Cardiac muscle cell (in vitro differentiated cells and primary cell): ENCODE data around the gene CD74. TPM values are rescaled to one million over a fixed set of nuclear protein-coding genes. Genes with fewer than 3 reads are reported as not detected.

Experiments used
- DNase-seq, 2 donors: peaks; one replicate each; pipeline versions ENCODE4 v3.0.0 to v3.0.0-alpha.2; 2010 to 2017; ENCODE audit warnings: low read depth in 1 of 2, low spot score in 1 of 2
- H3K27ac ChIP-seq: fragments of 200-600 bp; sonication (generic); 2 replicates; pipeline ENCODE4 v1.5.1; 2016
- H3K27me3 ChIP-seq: fragments of 200-600 bp; sonication (generic); 2 replicates; pipeline ENCODE4 v1.6.0; 2016; ENCODE audit warnings: control low read depth
- H3K36me3 ChIP-seq: fragments of 200-600 bp; sonication (generic); 2 replicates; pipeline ENCODE4 v1.5.1; 2016; ENCODE audit warnings: control low read depth
- H3K4me1 ChIP-seq: fragments of 200-600 bp; sonication (generic); 2 replicates; pipeline ENCODE4 v1.8.1; 2017; ENCODE audit warnings: low read depth, mild to moderate bottlenecking, mixed run types
- H3K4me3 ChIP-seq: fragments of 200-600 bp; sonication (generic); 2 replicates; pipeline ENCODE4 v1.5.1; 2016; ENCODE audit warnings: mild to moderate bottlenecking
- H3K9me3 ChIP-seq: fragments of 200-600 bp; sonication (generic); 2 replicates; pipeline ENCODE4 v1.5.1; 2017; ENCODE audit warnings: low read depth, mild to moderate bottlenecking, control low read depth
- polyA plus RNA-seq: library from polyadenylated mRNA; unstranded; fragments of >200 nt; fragmentation: Nextera tagmentation; extraction: Ambion mirVana; gene quantifications from 2 replicates; pipeline ENCODE4 v1.2.1, GENCODE V29; 2016
- total RNA-seq: library from RNA; depleted of rRNA; stranded (reverse); fragments of >200 nt; gene quantifications from 2 replicates; pipeline ENCODE4 v1.2.3, GENCODE V29; 2016
- TF ChIP-seq, protein P1 (sequence below): IDR thresholded peaks from 2 replicates; pipeline ENCODE4 v1.5.1; 2012; ENCODE audit warnings: low read depth, mild to moderate bottlenecking, low read length

Gene CD74
- total and polyA plus RNA-seq, 2 experiments from 2014 or later, result 11.7 to 16.3 TPM

DNA sequence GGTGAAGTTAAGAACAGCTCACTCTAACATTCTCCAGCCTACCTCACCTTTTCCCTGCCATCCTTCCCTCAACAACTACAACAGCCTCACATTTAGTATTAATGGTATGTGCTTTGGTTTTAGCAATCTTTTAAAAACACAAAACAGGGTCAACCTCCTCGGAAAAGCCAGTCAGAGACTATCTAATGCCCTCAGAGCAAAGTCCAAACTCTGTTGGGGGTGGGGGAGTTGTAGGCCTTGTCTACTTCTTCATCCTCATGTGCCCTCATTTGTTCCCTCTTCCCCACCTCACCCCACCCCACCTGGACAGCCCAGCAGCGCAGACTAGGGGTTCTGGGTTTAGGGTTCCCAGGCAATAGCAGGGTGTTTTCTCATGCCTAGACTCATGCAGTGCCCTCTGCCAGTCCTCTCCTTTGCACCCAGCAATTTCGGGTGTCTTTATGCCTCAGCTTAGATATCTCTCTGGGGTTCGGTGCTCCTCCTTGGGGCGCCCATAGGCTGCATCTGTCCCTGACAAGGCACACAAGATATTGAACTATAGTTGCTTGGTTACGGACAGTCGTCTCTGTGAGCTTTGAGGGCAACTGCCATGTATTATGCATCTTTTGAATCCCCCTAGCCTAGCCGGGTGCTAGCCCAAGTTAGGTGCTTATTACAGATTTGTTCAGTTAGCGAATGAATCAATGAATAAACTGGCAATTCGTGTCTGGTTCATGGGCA is 56.0 kb downstream of the CD74 start:
- TF ChIP-seq, protein P1, sequence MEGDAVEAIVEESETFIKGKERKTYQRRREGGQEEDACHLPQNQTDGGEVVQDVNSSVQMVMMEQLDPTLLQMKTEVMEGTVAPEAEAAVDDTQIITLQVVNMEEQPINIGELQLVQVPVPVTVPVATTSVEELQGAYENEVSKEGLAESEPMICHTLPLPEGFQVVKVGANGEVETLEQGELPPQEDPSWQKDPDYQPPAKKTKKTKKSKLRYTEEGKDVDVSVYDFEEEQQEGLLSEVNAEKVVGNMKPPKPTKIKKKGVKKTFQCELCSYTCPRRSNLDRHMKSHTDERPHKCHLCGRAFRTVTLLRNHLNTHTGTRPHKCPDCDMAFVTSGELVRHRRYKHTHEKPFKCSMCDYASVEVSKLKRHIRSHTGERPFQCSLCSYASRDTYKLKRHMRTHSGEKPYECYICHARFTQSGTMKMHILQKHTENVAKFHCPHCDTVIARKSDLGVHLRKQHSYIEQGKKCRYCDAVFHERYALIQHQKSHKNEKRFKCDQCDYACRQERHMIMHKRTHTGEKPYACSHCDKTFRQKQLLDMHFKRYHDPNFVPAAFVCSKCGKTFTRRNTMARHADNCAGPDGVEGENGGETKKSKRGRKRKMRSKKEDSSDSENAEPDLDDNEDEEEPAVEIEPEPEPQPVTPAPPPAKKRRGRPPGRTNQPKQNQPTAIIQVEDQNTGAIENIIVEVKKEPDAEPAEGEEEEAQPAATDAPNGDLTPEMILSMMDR, result no peak
- no peaks in the 10 kb centered on the region for H3K4me1 ChIP-seq
- H3K36me3 ChIP-seq, result no peaks in the 10 kb centered on the region
- no peak overlapping the region for H3K27ac ChIP-seq
- H3K27me3 ChIP-seq, result no peaks in the 10 kb centered on the region
- no peaks in the 10 kb centered on the region for H3K9me3 ChIP-seq
- no peak for DNase-seq
- peak overlapping the region; percentile 68 for H3K4me3 ChIP-seq

DNA sequence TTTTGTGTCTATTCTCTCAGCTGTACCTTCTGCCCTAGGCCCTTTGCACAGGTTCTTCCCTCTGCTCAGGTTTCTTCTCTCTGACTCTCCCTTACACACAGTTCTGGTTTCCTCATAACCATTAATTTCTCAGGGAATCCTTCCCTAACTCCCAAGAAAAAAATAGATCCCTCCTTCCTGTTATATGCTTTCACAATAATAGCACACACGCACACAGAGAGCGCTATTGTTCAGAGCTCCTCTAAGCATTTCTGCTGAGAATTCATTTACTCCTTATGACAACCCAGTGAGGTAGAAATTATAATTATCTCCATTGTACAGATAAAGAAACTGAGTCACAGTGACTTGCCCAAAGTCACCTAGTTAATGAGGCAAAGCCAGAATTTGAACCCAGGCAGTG is 56.9 kb downstream of the CD74 start:
- Histone ChIP-seq H3K36me3 (no peaks in the 10 kb centered on the region), H3K4me1 (no peaks in the 10 kb centered on the region), H3K27ac (no peak overlapping the region), H3K4me3 (no peak overlapping the region), H3K27me3 (no peaks in the 10 kb centered on the region), H3K9me3 (no peaks in the 10 kb centered on the region)
- TF ChIP-seq, protein P1, result no peak
- DNase-seq, result no peak

DNA sequence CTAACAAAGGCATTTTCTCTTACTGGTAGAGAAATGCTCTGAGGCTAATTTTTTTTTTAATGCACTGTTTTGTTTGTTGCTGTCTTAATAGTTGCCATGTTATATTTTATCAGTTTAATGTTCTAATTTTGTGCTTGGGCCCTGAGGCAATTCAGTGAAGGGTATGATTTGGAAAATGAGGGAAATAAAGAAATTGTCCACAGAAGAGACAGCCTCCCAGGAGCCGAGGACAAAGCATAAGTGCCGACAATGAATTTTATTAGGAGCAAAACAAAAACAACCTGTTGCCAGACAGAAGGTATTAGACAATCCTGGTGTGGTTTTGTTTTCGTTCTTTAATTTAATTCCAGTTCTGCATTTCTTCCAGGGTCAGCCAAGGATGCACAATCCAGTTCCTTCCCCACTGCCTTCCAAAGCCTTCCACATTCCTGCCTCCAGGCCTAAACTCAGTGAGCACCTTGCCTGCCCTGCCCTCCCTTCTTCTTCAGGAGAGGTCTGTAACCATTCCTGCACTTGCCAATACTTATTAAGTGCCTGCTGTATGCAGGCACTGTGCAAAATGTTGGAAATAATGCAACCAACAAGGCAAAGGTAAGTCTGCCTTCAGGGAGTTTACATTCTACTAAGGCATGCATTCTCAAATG is 59.6 kb downstream of the CD74 start:
- H3K27me3 ChIP-seq, result no peaks in the 10 kb centered on the region
- TF ChIP-seq, protein P1, result no peak
- H3K36me3 ChIP-seq, result no peaks in the 10 kb centered on the region
- no peaks in the 10 kb centered on the region for H3K9me3 ChIP-seq
- no peak for DNase-seq
- no peaks in the 10 kb centered on the region for H3K4me1 ChIP-seq
- no peak overlapping the region for H3K4me3 ChIP-seq
- H3K27ac ChIP-seq, result no peak overlapping the region

DNA sequence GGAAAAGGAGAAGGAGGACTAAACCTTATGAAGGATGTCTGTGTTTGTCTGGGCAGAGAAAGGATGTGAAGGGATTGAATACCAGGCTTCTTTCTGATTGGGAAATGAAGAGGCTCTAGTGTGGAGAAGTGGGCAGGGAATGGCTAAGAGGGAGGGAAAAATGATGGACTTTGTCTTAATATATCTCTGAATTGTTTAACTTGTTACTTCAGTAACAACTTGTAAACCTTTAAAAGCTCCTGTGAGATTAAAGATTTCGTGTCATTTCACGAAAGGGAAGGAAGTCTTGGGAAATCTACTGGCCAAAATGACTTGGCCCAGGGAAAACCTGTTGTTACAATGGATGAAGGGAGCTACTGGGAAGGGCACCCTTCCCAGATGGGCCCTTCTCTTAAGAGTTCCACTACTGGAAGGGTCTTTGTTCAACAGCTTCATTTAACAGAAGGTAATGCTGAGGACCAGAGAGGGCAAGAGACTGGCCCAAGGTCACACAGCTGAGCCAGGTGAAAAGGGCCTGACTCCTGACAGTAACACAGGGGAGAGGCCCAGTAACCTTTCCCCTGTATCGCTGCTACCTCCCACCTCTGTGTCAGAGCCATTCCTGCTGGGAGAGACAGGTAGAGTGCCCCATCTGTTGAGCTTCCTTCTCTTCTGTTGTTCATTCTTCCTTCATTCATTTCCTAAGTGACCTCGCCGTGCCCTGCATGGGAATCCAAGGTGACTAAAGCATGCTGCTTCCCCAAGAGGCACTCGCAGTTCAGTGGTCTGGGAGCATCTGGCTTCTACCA is 60.3 kb downstream of the CD74 start:
- Histone ChIP-seq H3K4me3 (no peak overlapping the region), H3K4me1 (no peaks in the 10 kb centered on the region), H3K27ac (no peak overlapping the region), H3K36me3 (no peaks in the 10 kb centered on the region), H3K9me3 (no peaks in the 10 kb centered on the region), H3K27me3 (no peaks in the 10 kb centered on the region)
- TF ChIP-seq, protein P1, result no peak
- DNase-seq, result no peak

Other genes starting within 250 kb of the CD74 start
- gene CDX1, start 246.1 kb downstream of the CD74 start, total RNA-seq, result not detected in 2 replicates
- gene CDX1, start 246.1 kb downstream of the CD74 start, polyA plus RNA-seq, result 0.62 TPM in 1 of 2 replicates, not detected in the other
- not detected in 2 replicates for gene SLC6A7, start 222.8 kb downstream of the CD74 start, total RNA-seq
- gene SLC6A7, start 222.8 kb downstream of the CD74 start, polyA plus RNA-seq, result not detected in 2 replicates
- 34.6 and 47.7 TPM in 2 replicates for gene CAMK2A, start 123.1 kb downstream of the CD74 start, total RNA-seq
- gene CAMK2A, start 123.1 kb downstream of the CD74 start, polyA plus RNA-seq, result 11.8 and 19.0 TPM in 2 replicates
- gene ARSI, start 110.0 kb downstream of the CD74 start, total RNA-seq, result 3.3 and 6.4 TPM in 2 replicates
- 2.0 and 2.1 TPM in 2 replicates for gene ARSI, start 110.0 kb downstream of the CD74 start, polyA plus RNA-seq
- 29.5 and 46.0 TPM in 2 replicates for gene TCOF1, start 55.2 kb downstream of the CD74 start, total RNA-seq
- gene TCOF1, start 55.2 kb downstream of the CD74 start, polyA plus RNA-seq, result 31.4 and 37.7 TPM in 2 replicates
- 2,228 and 2,781 TPM in 2 replicates for gene RPS14, start 36.8 kb upstream of the CD74 start, total RNA-seq
- gene RPS14, start 36.8 kb upstream of the CD74 start, polyA plus RNA-seq, result 1,307 and 1,584 TPM in 2 replicates
- gene NDST1, start 95.2 kb upstream of the CD74 start, total RNA-seq, result 79.8 and 97.6 TPM in 2 replicates
- gene NDST1, start 95.2 kb upstream of the CD74 start, polyA plus RNA-seq, result 26.6 and 34.9 TPM in 2 replicates
- 2.7 and 4.4 TPM in 2 replicates for gene SYNPO, start 227.8 kb upstream of the CD74 start, total RNA-seq
- 0.94 and 1.1 TPM in 2 replicates for gene SYNPO, start 227.8 kb upstream of the CD74 start, polyA plus RNA-seq
- 2.1 and 6.8 TPM in 2 replicates for gene MYOZ3, start 248.3 kb upstream of the CD74 start, total RNA-seq
- gene MYOZ3, start 248.3 kb upstream of the CD74 start, polyA plus RNA-seq, result 10.7 and 13.8 TPM in 2 replicates